NCI-H1105 (cell line): Measurements from ENCODE around the gene KLK3.

Experiments
- DNase-seq: peaks from one replicate; lab custom pipeline; 2025; lab: John Stamatoyannopoulos, UW

Gene KLK3

DNA sequence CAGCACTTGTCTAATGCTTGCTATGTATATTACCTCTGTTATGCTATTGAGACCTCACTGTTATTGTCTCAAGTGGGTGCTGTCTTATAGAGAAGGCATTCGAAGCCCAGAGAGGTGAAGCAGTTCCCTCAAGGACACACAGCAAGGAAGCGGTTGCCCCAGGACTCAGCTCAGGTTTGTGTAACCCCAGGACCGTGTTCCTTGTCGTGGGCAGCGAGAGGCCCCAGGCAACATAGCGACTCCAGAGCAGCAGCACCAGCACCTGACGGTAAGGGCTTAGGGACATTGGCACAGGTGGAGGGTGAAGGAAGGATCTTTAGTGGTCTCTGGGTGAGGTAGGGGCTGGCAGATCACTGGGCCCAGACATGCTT, 23.7 kb upstream of the KLK3 start:
- DNase-seq: no peak

DNA sequence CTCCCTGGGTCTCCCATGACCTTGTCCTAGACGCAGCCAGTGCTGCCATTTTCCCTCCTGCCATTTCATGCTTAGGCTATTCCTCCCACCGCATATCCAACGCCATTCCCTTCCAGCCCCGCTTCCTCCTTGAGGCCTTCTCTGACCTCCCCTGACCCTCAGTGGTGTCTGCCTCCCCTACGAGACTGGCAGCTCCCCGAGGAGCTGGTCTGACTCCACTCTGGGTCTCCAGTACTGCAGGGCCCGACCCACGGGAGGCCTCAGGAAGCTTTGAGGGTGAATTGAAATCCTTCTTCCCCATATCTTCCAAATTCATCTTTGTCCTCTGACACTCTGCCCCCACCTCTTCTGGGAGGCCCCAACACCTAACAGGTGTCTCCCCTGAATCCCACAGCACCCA, 22.0 kb upstream of the KLK3 start:
- DNase-seq: no peak

DNA sequence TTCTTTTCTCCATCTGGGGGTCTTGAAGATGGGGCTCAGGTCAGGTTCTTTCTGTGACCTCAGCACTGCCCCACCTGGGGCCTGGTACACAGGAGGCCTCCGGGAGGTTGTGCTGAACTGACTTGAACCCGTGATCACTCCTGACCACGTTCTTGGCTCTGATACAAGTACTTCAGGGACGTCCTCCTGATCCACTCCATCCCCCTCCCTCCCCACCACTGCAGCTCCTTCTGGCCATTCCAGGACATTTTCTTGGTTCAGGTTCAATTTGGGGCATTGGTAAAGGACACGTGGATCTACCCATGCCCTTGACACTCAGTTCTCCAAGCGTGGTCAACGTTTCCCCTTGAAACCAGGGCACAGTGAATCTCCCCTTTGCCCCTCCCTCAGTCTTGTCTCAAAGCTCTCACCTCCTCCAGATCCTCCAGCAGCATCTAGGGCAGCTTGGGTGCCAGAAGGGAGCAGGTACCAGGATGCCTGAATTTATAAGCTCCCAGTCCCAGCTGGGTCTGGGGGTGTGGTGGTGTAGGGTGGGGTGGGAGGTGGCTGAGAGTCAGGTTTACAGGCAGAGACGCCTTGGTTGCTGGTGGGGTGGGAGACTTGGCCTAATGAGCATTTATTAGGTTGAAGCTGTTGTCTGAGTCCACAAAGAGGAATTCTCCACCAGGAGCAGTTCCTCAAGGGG, 21.5 kb upstream of the KLK3 start, which contains the start of gene KLK15:
Gene KLK15, minus strand, starts transcription at position 458 of the 685 bp plus-strand sequence. CDS start 2,082 bp downstream, outside the sequence.
- DNase-seq: no peak

DNA sequence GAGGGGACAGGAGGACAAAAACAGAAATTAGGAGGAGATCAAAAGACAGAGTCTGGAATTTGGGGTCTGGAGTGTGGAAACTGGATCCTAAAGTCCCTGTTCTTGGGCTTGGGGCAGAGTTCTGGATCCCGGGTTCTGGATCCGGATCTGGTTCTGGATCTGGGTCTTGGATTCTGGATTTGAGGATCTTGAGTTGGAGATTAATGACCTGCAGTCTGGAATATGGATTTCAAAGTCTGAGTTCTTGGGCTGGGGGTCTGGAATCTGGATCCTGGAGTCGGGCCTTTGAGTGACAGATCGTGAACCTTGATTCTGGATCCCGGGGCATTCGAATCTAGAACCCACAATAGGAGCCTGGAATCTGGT, 20.9 kb upstream of the KLK3 start:
- DNase-seq: no peak

DNA sequence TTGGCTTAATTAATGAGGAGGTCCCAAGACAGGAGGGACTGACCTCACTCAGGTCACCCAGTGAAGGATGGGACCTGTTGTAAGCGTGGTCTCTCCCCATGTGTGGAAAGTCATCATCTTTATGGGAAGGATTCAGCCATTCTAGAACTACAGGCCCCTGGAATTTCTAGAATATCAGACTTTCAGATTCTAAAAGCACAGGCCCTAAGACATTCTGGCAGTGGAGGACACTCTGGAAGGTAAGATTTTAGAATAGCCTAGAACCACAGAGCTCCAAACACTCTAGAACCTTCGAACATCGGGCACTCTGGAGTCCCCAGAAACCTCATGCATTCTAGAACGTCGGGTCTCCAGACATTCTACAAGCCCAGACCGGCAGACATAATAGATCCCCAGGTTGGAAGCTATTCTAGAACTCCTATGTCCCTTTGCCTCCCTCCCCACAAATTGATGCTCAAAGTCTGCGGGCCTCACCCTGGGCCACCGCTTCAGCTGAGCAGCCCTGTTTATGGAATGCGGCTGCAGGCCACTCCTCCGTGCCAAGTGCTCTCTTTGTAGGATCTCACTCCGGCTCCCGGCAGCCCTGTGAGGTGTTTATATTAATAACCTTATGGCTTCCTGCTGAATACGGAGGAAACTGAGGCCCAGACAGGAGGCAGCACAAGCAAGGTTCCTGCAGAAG, 19.5 kb upstream of the KLK3 start:
- peak; percentile 14 for DNase-seq

DNA sequence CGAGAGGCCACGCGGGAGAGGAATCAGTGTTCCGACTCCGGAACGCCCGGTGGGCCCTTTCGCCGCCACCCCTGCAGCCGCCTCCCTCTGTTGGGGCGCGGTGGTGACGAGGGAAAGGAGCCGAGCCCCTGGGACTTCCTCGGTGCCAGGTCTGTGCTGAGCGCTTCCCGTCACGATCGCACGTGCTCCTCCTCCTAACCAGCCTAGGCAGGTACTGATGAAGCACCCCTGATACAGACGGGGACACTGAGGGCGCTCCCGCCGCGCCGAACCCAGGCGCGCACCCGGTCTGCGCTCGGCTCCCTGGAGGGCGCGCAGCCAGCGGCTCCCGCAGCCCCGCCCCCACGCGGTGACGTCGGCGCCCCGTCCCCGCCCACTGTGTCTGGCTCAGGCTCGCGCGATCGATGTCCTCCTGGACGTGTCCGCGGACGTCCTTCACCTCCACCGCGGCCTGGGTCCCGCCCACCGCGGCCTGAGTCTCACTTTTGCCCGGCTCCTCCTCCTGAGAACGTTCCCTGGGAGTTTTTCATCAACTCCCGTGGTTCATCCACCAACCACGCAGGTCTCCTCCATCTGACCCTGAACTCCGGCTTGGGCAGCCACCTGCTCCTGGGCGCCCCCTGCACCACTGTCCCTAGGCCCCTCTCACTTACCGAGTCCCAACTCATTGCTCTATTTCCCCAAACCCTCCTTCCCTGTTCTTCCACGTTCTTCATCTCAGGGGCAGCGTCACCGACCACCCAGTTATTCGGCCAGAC, 18.8 kb upstream of the KLK3 start:
- peak; percentile 70 for DNase-seq

DNA sequence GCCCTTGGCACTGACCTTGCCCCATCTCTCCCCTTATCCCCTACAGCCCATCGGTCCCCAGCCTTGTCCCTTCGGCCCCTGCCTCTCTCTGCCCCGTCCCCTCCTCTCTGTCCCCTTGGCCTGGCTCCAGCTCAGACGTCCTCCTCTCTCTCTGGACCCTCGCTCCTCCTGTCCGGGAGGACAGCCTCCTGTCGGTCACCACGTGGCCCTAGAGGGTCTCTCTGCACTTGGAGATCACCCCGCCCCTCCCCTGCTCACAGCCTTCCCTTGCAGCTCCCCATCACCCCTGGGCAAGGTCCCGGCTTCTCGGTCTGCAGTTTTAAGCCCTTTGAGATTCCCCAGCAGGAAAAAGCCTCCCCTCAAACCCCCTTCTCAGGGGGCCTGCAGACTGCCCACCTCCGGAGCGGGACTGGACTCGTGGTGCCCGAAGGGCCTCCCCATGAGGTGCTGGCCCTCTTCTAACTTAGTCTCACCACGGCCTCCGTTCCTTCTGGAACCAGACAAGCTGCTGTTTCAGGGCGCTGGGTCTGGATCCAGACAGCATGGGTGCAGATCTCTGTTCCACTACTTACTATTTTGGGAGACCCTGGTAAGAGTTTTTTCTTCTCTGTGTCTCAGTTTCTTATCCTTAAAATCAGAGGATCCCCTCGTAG, 18.0 kb upstream of the KLK3 start:
- no peak for DNase-seq

DNA sequence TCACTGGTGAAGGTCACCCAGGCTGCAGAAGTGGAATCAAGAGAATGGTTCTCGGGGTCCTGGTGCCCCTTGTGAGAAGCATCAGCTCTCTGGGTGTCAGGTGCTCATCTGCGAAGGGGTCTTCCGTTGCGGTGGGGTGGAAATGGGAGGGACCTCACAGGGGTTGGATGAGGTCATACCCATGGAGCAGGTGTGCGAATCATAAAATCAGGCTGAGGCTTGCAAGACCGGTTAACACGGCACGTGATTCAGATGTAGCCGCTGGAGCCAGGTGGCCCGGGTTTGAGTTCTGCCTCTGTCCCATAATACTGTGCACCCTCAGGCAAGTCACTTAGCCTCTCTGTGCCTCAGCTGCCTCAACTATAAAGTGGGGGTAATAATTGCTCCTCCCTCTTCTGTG, 17.4 kb upstream of the KLK3 start:
- no peak for DNase-seq

DNA sequence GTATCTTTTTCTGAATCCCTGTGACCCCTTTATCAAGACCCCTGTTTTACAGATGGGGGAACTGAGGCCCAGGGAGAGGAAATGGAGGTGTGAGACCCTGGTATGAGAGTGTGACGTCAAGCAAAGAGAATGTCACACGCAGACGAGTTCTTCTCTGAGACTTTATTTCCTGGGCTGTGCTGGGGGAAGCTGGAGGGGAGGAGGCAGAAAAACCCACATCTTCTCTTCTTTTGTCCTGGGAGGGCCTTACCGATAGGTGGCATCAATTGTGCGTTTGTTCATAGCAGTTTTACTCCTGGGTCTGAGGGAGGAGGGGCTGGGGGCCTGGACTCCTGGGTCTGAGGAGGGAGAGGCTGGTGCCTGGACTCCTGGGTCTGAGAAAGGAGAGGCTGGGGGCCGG, 16.5 kb upstream of the KLK3 start:
- DNase-seq: no peak

DNA sequence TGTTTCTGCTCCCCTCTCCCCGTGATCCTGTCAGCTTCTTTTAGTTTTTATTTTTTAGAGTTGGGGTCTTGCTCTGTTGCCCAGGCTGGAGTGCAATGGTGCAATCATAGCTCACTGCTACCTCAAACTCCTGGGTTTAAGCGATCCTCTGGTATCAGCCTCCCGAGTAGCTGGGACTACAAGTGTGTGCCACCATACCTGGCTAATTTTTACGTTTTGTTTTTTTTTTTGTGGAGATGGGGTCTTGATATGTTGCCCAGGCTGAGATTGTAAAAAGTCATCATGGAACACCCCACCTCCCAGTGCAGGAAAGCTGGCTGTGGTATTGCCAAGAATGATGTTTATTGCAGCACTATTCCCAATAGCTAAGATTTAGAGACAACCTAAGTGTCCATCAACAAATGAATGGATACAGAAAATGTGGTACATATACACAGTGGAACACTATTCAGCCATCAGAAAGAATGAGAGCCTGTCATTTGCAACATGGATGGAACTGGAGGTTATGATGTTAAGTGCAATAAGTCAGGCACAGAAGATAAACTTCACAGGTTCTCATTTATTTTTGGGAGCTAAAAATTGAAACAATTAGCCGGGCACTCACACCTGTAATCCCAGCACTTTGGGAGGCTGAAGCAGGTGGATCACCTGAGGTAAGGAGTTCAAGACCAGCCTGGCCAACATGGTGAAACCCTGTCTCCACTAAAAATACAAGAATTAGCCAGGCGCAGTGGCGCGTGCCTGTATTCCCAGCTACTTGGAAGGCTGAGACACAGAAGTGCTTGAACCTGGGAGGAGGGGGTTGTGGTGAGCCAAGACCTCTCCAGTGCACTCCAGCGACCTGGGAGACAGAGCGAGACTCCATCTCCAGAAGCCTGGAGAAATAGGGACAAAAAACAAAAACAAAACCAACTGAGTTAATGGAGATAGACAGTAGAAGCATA, 14.7 kb upstream of the KLK3 start:
- DNase-seq: no peak

DNA sequence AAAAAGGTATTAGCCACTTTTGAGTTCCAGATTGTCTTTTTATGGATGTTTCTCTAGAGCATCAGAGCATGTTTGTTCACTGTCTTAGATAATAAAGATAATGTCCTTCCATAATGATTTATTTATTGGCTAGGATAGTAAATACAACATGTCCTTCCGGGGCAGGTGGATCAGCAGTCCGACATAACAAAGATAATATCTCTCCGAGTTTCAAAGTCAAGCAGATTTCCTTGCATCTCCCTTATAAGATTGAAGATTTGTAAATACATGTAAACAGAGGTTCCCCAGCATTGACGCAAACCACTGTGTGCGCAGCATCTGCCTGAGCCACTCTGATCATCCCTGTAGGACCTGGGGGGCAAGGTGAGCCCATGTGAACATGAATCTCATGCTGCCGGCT, 12.6 kb upstream of the KLK3 start:
- DNase-seq: no peak

DNA sequence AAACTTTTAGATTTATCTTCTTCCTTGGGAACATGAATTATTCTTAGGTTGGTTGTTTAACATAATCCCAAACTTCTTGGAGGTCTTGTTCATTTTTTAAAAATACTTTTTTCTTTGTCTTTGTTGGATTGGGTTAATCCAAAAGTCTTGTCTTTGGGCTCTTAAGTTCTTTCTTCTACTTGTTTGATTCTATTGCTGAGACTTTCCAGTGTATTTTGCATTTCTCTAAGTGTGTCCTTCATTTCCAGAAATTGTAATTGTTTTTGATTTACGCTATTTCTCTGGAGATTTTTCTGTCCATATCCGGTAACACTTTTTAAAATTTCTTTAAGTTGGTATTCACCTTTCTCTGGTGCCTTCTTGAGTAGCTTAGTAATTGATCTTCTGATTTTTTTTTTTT, 11.5 kb upstream of the KLK3 start:
- DNase-seq: no peak

DNA sequence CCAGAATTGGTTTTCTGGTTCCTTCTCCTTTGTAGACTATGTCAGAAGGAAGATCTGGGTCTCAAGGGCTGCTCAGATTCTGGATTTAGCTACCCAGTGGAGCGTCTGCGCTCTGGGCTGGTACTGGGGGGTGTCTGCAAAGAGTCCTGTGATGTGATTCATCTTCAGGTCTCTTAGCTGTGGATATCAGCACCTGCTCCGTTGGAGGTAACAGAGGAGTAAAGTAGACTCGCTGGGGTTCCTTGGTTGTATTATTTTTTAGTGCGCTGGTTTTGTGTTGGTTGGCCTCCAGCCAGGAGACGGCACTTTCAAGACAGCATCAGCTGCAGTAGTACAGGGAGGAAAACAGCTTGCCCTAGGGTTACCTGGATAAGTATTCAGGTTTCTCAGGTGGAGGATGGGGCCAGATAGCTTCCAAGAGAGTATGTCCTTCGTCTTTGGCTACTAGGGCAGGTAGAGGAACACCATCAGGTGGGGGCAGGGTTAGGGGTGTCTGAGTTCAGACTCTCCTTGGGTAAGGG, 11.0 kb upstream of the KLK3 start:
- DNase-seq: no peak

DNA sequence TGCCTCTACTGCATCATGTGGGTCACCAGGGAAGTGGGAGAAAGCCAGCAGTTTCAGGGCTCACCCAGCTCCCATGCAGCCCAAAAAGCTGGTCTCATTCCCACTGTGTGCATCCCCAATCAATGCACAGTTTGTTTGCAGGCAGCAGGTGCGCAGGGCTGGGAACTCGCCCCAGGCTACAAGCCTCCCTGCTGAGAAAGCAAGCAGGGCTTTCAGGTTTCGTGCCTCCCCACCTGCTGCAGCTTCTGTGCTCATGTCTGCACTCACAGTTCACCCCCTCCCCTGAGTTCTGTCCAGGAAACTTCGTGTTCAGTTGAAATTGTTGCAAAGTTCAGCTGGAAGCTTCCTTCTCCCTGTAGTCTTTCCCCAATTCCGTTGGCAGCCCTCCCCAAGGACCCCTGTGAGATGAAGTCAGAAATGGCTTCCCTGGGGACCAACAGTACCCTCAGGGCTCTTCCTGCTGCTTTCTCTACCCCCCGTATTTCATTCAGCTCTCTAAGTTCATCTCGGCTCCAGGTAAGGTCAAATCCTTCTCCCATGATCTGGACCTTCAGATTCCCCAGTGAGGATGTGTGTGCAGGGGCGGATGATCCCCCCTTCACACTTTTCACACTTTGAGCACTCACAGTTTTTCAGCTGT, 10.3 kb upstream of the KLK3 start:
- peak; percentile 26 for DNase-seq

DNA sequence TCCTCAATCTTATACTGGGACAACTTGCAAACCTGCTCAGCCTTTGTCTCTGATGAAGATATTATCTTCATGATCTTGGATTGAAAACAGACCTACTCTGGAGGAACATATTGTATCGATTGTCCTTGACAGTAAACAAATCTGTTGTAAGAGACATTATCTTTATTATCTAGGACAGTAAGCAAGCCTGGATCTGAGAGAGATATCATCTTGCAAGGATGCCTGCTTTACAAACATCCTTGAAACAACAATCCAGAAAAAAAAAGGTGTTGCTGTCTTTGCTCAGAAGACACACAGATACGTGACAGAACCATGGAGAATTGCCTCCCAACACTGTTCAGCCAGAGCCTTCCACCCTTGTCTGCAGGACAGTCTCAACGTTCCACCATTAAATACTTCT, 4.0 kb upstream of the KLK3 start:
- DNase-seq: no peak

DNA sequence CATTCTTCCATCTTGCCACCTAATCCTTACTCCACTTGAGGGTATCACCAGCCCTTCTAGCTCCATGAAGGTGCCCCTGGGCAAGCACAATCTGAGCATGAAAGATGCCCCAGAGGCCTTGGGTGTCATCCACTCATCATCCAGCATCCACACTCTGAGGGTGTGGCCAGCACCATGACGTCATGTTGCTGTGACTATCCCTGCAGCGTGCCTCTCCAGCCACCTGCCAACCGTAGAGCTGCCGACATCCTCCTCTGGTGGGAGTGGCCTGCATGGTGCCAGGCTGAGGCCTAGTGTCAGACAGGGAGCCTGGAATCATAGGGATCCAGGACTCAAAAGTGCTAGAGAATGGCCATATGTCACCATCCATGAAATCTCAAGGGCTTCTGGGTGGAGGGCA, 3.1 kb upstream of the KLK3 start:
- no peak for DNase-seq

DNA sequence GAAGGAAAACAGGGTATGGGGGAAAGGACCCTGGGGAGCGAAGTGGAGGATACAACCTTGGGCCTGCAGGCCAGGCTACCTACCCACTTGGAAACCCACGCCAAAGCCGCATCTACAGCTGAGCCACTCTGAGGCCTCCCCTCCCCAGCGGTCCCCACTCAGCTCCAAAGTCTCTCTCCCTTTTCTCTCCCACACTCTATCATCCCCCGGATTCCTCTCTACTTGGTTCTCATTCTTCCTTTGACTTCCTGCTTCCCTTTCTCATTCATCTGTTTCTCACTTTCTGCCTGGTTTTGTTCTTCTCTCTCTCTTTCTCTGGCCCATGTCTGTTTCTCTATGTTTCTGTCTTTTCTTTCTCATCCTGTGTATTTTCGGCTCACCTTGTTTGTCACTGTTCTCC, 2.7 kb downstream of the KLK3 start:
- DNase-seq: no peak

DNA sequence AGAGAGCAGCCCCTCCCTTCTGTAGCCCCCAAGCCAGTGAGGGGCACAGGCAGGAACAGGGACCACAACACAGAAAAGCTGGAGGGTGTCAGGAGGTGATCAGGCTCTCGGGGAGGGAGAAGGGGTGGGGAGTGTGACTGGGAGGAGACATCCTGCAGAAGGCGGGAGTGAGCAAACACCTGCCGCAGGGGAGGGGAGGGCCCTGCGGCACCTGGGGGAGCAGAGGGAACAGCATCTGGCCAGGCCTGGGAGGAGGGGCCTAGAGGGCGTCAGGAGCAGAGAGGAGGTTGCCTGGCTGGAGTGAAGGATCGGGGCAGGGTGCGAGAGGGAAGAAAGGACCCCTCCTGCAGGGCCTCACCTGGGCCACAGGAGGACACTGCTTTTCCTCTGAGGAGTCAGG, 4.2 kb downstream of the KLK3 start:
- peak; percentile 77 for DNase-seq

DNA sequence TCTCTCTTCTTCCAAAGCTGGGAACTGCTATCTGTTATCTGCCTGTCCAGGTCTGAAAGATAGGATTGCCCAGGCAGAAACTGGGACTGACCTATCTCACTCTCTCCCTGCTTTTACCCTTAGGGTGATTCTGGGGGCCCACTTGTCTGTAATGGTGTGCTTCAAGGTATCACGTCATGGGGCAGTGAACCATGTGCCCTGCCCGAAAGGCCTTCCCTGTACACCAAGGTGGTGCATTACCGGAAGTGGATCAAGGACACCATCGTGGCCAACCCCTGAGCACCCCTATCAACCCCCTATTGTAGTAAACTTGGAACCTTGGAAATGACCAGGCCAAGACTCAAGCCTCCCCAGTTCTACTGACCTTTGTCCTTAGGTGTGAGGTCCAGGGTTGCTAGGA, 5.1 kb downstream of the KLK3 start:
- no peak for DNase-seq

DNA sequence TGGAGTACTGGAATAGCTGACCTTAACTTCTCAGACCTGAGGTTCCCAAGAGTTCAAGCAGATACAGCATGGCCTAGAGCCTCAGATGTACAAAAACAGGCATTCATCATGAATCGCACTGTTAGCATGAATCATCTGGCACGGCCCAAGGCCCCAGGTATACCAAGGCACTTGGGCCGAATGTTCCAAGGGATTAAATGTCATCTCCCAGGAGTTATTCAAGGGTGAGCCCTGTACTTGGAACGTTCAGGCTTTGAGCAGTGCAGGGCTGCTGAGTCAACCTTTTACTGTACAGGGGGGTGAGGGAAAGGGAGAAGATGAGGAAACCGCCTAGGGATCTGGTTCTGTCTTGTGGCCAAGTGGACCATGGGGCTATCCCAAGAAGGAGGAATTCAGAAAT, 6.3 kb downstream of the KLK3 start:
- no peak for DNase-seq
